ENCODE results near the gene TTYH1. TPM values are rescaled to one million over a fixed set of nuclear protein-coding genes. Genes with fewer than 3 reads are reported as not detected.

The TTYH1 gene
- total RNA-seq, 4 donors from 2014 or later: 0.63 to 17.8 (median 10.8) TPM

DNA sequence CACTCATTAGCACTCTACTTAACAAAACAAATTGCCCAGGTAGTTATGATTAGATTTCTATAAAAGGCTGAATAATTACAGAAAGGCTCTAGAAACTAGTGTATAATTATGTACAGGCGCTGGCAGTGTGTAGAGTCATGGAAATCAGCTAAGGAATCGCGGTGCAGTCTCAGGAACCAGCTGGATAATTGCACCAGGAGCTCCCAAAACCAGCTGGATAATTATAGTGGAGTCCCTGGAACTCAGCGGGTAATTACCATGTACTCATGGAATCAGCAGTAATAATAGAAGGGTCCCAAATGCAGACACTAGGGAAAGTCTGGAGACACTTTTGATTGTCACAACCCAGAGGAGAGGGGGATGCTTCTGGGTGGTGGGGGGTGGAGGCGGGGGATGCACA lies 23.2 kb upstream of the TTYH1 start:
- no peak for DNase-seq (ENCODE audit: low spot score in 2 of 2)
- intact Hi-C loops (cut with DNase I; ENCODE audit: low total_unique reads): no loop called here
- 57 to 60% methylated on average over 5 of the region's 5 CpGs for WGBS, 2 donors
- H3K4me3 ChIP-seq (ENCODE audit: low read depth, poor library complexity, severe bottlenecking): no peak overlapping the region
- no peak for TF ChIP-seq POLR2A (IDR thresholded peaks at IDR 0.05)
- TF ChIP-seq, protein P1, sequence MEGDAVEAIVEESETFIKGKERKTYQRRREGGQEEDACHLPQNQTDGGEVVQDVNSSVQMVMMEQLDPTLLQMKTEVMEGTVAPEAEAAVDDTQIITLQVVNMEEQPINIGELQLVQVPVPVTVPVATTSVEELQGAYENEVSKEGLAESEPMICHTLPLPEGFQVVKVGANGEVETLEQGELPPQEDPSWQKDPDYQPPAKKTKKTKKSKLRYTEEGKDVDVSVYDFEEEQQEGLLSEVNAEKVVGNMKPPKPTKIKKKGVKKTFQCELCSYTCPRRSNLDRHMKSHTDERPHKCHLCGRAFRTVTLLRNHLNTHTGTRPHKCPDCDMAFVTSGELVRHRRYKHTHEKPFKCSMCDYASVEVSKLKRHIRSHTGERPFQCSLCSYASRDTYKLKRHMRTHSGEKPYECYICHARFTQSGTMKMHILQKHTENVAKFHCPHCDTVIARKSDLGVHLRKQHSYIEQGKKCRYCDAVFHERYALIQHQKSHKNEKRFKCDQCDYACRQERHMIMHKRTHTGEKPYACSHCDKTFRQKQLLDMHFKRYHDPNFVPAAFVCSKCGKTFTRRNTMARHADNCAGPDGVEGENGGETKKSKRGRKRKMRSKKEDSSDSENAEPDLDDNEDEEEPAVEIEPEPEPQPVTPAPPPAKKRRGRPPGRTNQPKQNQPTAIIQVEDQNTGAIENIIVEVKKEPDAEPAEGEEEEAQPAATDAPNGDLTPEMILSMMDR (IDR thresholded peaks at IDR 0.05): no peak

DNA sequence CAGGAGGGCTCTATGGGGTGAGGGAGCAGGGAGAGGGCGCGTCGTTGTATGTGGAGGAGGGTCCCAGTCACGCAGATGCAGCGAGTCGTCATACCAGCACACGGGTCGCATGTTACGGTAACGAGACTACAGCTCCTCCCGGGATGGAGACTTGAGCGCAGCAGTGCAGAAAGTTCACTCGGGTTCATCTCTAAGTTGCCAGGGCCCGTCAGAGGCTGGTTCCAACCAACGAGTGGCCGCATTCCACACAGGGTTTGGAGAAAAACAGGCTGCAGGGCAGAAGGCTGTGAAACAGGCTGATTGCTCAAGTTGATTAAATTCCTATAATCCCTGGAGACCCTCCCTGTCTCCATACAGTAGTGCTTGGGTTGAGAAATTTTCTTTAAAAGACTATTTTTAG lies 21.9 kb upstream of the TTYH1 start:
- intact Hi-C loops (cut with DNase I; ENCODE audit: low total_unique reads): no loop called here
- no peak for DNase-seq (ENCODE audit: low spot score in 2 of 2)
- 52 to 63% methylated on average over 16 of the region's 16 CpGs for WGBS, 2 donors
- no peak overlapping the region for H3K4me3 ChIP-seq (ENCODE audit: low read depth, poor library complexity, severe bottlenecking)
- no peak for TF ChIP-seq POLR2A (IDR thresholded peaks at IDR 0.05)
- TF ChIP-seq, protein P1 (IDR thresholded peaks at IDR 0.05): no peak

DNA sequence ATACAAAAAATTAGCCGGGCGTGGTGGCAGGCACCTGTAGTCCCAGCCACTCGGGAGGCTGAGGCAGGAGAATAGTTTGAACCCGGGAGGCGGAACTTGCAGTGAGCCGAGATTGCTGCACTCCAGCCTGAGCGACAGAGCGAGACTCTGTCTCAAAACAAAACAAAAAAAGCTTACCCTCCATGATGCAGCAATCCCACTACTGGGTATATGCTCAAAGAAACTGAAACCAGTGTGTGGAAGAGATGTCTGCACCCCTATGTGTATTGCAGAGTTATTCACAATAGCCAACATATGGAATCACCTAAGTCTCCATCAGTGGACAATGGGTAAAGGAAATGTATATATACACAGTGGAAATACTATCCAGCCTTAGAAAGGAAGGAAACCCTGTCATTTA lies 19.6 kb upstream of the TTYH1 start:
- no peak overlapping the region for H3K4me3 ChIP-seq (ENCODE audit: low read depth, poor library complexity, severe bottlenecking)
- TF ChIP-seq POLR2A (IDR thresholded peaks at IDR 0.05): no peak
- TF ChIP-seq, protein P1 (IDR thresholded peaks at IDR 0.05): no peak
- DNase-seq (ENCODE audit: low spot score in 2 of 2): no peak
- intact Hi-C loops (cut with DNase I; ENCODE audit: low total_unique reads): no loop called here
- WGBS, 2 donors: 79 to 91% methylated on average over 8 of the region's 8 CpGs

- WGBS, 2 donors: 39% methylated on average over 2 of the region's 2 CpGs
- DNase-seq (ENCODE audit: low spot score in 2 of 2): no peak
- intact Hi-C loops (cut with DNase I; ENCODE audit: low total_unique reads): no loop called here
Measured at GRCh38 chr19:54399189-54399588, 16.1 kb upstream of the TTYH1 start.

DNA sequence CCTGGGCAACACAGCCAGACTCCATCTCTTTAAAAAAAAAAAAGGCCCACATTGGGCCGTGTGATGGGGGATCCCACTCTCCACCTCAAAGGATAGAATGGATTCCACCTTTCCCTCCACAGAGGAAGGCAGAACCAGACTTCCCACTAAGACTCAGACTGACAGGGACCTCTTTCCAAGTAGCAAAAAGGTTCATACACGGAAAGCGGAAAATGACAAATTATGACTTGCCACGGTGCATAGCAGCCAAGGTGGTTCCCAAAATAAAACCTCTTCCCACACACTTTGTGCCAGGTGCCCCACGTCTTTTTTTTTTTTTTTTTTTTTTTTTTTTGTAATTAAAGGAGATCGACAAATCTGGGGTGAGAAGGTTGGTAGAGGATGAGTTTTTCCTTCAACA lies 14.4 kb upstream of the TTYH1 start:
- DNase-seq (ENCODE audit: low spot score in 2 of 2): no peak
- H3K4me3 ChIP-seq (ENCODE audit: low read depth, poor library complexity, severe bottlenecking): no peak overlapping the region
- 48 to 51% methylated on average over 6 of the region's 6 CpGs for WGBS, 2 donors
- TF ChIP-seq, protein P1 (IDR thresholded peaks at IDR 0.05): no peak
- TF ChIP-seq POLR2A (IDR thresholded peaks at IDR 0.05): no peak
- intact Hi-C loops (cut with DNase I; ENCODE audit: low total_unique reads): no loop called here

More at GRCh38 chr19:54399189-54399588, 16.1 kb upstream of the TTYH1 start:
- no peak overlapping the region for H3K4me3 ChIP-seq (ENCODE audit: low read depth, poor library complexity, severe bottlenecking)
- TF ChIP-seq, protein P1 (IDR thresholded peaks at IDR 0.05): no peak

DNA sequence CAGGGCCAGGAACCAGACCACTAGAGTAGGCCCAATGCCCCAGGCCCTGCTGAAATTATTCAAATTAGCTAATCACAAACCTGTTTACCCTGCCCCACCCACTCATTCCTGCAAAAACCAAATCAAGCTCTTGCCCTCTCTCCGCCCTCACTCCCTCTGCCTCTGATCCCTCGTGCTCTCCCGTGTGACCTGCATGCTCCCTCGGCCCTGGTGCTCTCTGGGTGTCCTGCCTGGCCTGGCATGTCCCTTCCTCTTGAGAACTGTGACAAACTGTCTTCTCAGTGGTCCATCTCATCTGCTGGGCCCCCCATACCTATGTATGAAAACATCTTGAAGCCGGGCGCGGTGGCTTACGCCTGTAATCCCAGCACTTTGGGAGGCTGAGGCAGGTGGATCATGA lies 12.2 kb upstream of the TTYH1 start:
- intact Hi-C loops (cut with DNase I; ENCODE audit: low total_unique reads): no loop called here
- 71 to 81% methylated on average over 8 of the region's 8 CpGs for WGBS, 2 donors

More for the DNA sequence above, 12.2 kb upstream of the TTYH1 start:
- no peak for DNase-seq (ENCODE audit: low spot score in 2 of 2)
- TF ChIP-seq, protein P1 (IDR thresholded peaks at IDR 0.05): no peak
- TF ChIP-seq POLR2A (IDR thresholded peaks at IDR 0.05): no peak
- no peak overlapping the region for H3K4me3 ChIP-seq (ENCODE audit: low read depth, poor library complexity, severe bottlenecking)
